Neural cell (in vitro differentiated cells): ENCODE measurements around the gene TGIF2. TPM values are rescaled to one million over a fixed set of nuclear protein-coding genes. Genes with fewer than 3 reads are reported as not detected.
"Not testable (repeated sequence)": the region's sequence is repeated elsewhere in the genome, so short reads cannot be mapped to it uniquely, and the experiment has no call there.

Source experiments
- H2AFZ ChIP-seq: fragments of 200-600, 300-800 bp; sonication (generic), shearing (Covaris generic); 2 replicates; pipeline ENCODE4 v1.6.0; 2014; ENCODE audit warnings: low read depth, mild to moderate bottlenecking, antibody characterized with exemption, low read length, moderate library complexity
- H3F3A ChIP-seq: fragments of 200-600 bp; shearing (Covaris generic); 2 replicates; pipeline ENCODE4 v1.6.1; 2016; ENCODE audit warnings: mild to moderate bottlenecking, moderate library complexity, mixed read lengths, antibody characterized with exemption, low read length; ENCODE audit not compliant: insufficient read depth, poor library complexity, severe bottlenecking
- H3K27ac ChIP-seq: fragments of 200-600, 300-800 bp; sonication (generic), shearing (Covaris generic); 2 replicates; pipeline ENCODE4 v1.5.1; 2014; ENCODE audit warnings: mild to moderate bottlenecking, low read length, moderate library complexity
- H3K27me3 ChIP-seq: fragments of 300-800, 200-600 bp; sonication (generic), shearing (Covaris generic); 2 replicates; pipeline ENCODE4 v1.6.0; 2014; ENCODE audit warnings: mild to moderate bottlenecking, low read depth, low read length, moderate library complexity; ENCODE audit not compliant: insufficient read depth
- H3K36me3 ChIP-seq: fragments of 300-800, 200-600 bp; sonication (generic), shearing (Covaris generic); 2 replicates; pipeline ENCODE4 v1.5.1; 2014; ENCODE audit warnings: mild to moderate bottlenecking, antibody characterized with exemption, low read length, moderate library complexity; ENCODE audit not compliant: insufficient read depth
- H3K4me2 ChIP-seq: fragments of 300-800, 200-600 bp; sonication (generic), shearing (Covaris generic); 2 replicates; pipeline ENCODE4 v1.6.0; 2014; ENCODE audit warnings: mild to moderate bottlenecking, low read length
- H3K4me3 ChIP-seq: fragments of 300-800, 200-600 bp; sonication (generic), shearing (Covaris generic); 2 replicates; pipeline ENCODE4 v1.5.1; 2014; ENCODE audit warnings: mild to moderate bottlenecking, low read length, moderate library complexity
- H3K79me2 ChIP-seq: fragments of 200-600 bp; shearing (Covaris generic); replicated peaks from 2 replicates; pipeline ENCODE4 v1.6.0; 2014; ENCODE audit warnings: mild to moderate bottlenecking, low read length, moderate library complexity; ENCODE audit not compliant: insufficient read depth
- H3K9ac ChIP-seq: fragments of 300-800, 200-600 bp; sonication (generic), shearing (Covaris generic); 2 replicates; pipeline ENCODE4 v1.6.1; 2016; ENCODE audit warnings: mild to moderate bottlenecking, low read length, mixed read lengths
- H3K9me2 ChIP-seq: fragments of 200-600 bp; shearing (Covaris generic); 2 replicates; pipeline ENCODE4 v1.6.1; 2016; ENCODE audit warnings: mild to moderate bottlenecking, low read length, mixed read lengths; ENCODE audit not compliant: insufficient read depth
- H3K9me3 ChIP-seq: fragments of 200-600, 300-800 bp; sonication (generic), shearing (Covaris generic); 2 replicates; pipeline ENCODE4 v1.6.1; 2016; ENCODE audit warnings: mild to moderate bottlenecking, mixed run types, low read length, moderate library complexity, mixed read lengths
- H4K20me1 ChIP-seq: fragments of 200-600 bp; shearing (Covaris generic); 2 replicates; pipeline ENCODE4 v1.6.1; 2016; ENCODE audit warnings: mild to moderate bottlenecking, mixed run types; ENCODE audit not compliant: insufficient read depth
- EP300 ChIP-seq: fragments of 450-650 bp; conservative IDR thresholded peaks from 2 replicates; pipeline ENCODE4 v1.6.1; 2014; ENCODE audit warnings: antibody characterized with exemption, mild to moderate bottlenecking, moderate library complexity; ENCODE audit not compliant: poor library complexity, severe bottlenecking
- EZH2 ChIP-seq: fragments of 200-600, 300-800 bp; shearing (Covaris generic), sonication (generic); IDR thresholded peaks from 2 replicates; pipeline ENCODE4 v1.6.1; 2014; ENCODE audit warnings: antibody characterized with exemption, low read length, borderline replicate concordance, mild to moderate bottlenecking; ENCODE audit not compliant: insufficient read depth, poor library complexity, severe bottlenecking
- MXI1 ChIP-seq: fragments of 450-650 bp; conservative IDR thresholded peaks from 2 replicates; pipeline ENCODE4 v1.6.1; 2014; ENCODE audit warnings: antibody characterized with exemption, mild to moderate bottlenecking; ENCODE audit not compliant: poor library complexity, severe bottlenecking
- POLR2AphosphoS5 ChIP-seq: IDR thresholded peaks from 2 replicates; pipeline ENCODE4 v1.6.1; 2012
- RAD21 ChIP-seq: fragments of 450-650 bp; conservative IDR thresholded peaks from 2 replicates; pipeline ENCODE4 v1.6.1; 2014; ENCODE audit warnings: antibody characterized with exemption, mild to moderate bottlenecking, moderate library complexity
- REST ChIP-seq: IDR thresholded peaks from 2 replicates; pipeline ENCODE4 v1.6.1; 2012; ENCODE audit warnings: borderline replicate concordance
- SMC3 ChIP-seq: fragments of 450-650 bp; conservative IDR thresholded peaks from 2 replicates; pipeline ENCODE4 v1.6.1; 2014; ENCODE audit warnings: antibody characterized with exemption, mild to moderate bottlenecking, moderate library complexity; ENCODE audit not compliant: poor library complexity
- TAF1 ChIP-seq: IDR thresholded peaks from 2 replicates; pipeline ENCODE4 v1.6.1; 2012; ENCODE audit warnings: low read depth
- polyA plus RNA-seq: library from polyadenylated mRNA; depleted of rRNA; stranded (reverse); fragments of >200 nt; gene quantifications from 2 replicates; pipeline ENCODE4 v1.2.3, GENCODE V29; 2014
- TF ChIP-seq, protein P1 (sequence below): fragments of 450-650 bp; IDR thresholded peaks from 2 replicates; pipeline ENCODE4 v1.5.1; 2014; ENCODE audit warnings: antibody characterized with exemption, mild to moderate bottlenecking, moderate library complexity; ENCODE audit not compliant: poor library complexity, severe bottlenecking

TGIF2 gene
- polyA plus RNA-seq, 1 donor from 2014 or later: 3.3 TPM

- not testable (repeated sequence) for H3K36me3 ChIP-seq, H3K9me3 ChIP-seq, H3K27ac ChIP-seq, H3K9me2 ChIP-seq, H3K79me2 ChIP-seq, H3K4me2 ChIP-seq, H3K4me3 ChIP-seq, H3K9ac ChIP-seq, H3K27me3 ChIP-seq, H2AFZ ChIP-seq, H3F3A ChIP-seq, H4K20me1 ChIP-seq
Observed at GRCh38 chr20:36564078-36564725, 9.2 kb upstream of the TGIF2 start.

DNA sequence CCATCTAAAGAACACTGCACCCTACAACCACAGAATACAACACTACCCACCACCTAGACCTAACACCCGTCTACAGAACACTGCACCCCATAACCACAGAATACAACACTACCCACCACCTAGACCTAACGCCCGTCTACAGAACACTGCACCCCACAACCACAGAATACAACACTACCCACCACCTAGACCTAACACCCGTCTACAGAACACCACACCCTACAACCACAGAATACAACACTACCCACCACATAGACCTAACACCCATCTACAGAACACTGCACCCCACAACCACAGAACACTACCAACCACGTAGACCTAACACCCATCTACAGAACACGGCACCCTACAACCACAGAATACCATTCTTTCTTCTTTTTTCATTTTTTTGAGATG is 8.7 kb upstream of the TGIF2 start:
- H3K9ac ChIP-seq, H4K20me1 ChIP-seq, H3K27me3 ChIP-seq, H3K4me3 ChIP-seq, H3K9me2 ChIP-seq, H3K9me3 ChIP-seq, H3K79me2 ChIP-seq, H3K27ac ChIP-seq, H3F3A ChIP-seq, H2AFZ ChIP-seq, H3K36me3 ChIP-seq, H3K4me2 ChIP-seq: not testable (repeated sequence)

- H3K9me3 ChIP-seq: no peaks in the 10 kb centered on the region
Observed at GRCh38 chr20:36565520-36565919, 7.9 kb upstream of the TGIF2 start.

More at GRCh38 chr20:36565520-36565919, 7.9 kb upstream of the TGIF2 start:
- Histone ChIP-seq H3K27me3 (no peaks in the 10 kb centered on the region), H3K36me3 (no peaks in the 10 kb centered on the region), H3K79me2 (no peaks in the 10 kb centered on the region), H4K20me1 (no peaks in the 10 kb centered on the region), H3K4me3 (no peak overlapping the region), H3K9me2 (no peaks in the 10 kb centered on the region), H3F3A (no peaks in the 10 kb centered on the region), H2AFZ (no peak overlapping the region), H3K27ac (no peak overlapping the region), H3K9ac (no peak overlapping the region), H3K4me2 (no peak overlapping the region)
- TF ChIP-seq SMC3: no peak
- TF ChIP-seq MXI1: no peak
- no peak for TF ChIP-seq TAF1
- TF ChIP-seq, protein P1, sequence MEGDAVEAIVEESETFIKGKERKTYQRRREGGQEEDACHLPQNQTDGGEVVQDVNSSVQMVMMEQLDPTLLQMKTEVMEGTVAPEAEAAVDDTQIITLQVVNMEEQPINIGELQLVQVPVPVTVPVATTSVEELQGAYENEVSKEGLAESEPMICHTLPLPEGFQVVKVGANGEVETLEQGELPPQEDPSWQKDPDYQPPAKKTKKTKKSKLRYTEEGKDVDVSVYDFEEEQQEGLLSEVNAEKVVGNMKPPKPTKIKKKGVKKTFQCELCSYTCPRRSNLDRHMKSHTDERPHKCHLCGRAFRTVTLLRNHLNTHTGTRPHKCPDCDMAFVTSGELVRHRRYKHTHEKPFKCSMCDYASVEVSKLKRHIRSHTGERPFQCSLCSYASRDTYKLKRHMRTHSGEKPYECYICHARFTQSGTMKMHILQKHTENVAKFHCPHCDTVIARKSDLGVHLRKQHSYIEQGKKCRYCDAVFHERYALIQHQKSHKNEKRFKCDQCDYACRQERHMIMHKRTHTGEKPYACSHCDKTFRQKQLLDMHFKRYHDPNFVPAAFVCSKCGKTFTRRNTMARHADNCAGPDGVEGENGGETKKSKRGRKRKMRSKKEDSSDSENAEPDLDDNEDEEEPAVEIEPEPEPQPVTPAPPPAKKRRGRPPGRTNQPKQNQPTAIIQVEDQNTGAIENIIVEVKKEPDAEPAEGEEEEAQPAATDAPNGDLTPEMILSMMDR: no peak
- TF ChIP-seq RAD21: no peak
- no peak for TF ChIP-seq REST
- TF ChIP-seq POLR2AphosphoS5: no peak
- TF ChIP-seq EP300: no peak
- TF ChIP-seq EZH2: no peak
